DMS153 treated with DMSO at 0.1 percent for 48 hours (cell line): ENCODE data around the gene KRTAP15-1.

ENCODE experiments used
- DNase-seq: peaks from one replicate; lab custom pipeline; 2025; ENCODE audit not compliant: unreplicated experiment; lab: John Stamatoyannopoulos, UW

Gene KRTAP15-1, protein sequence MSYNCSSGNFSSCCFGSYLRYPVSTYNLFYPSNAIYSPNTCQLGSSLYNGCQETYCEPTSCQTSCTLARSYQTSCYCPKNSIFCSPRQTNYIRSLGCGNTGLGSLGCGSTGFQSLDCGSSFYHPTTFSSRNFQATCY

GRCh38 chr21:30439975-30440374 lies at the start of gene KRTAP15-1:
Gene KRTAP15-1, plus strand, starts transcription at chr21:30440275. Its CDS starts 53 bp downstream, at chr21:30440328.
- DNase-seq: no peak

- DNase-seq: no peak
These were observed 48.5 kb upstream of the KRTAP15-1 start for GRCh38 chr21:30391492-30392025.

DNA sequence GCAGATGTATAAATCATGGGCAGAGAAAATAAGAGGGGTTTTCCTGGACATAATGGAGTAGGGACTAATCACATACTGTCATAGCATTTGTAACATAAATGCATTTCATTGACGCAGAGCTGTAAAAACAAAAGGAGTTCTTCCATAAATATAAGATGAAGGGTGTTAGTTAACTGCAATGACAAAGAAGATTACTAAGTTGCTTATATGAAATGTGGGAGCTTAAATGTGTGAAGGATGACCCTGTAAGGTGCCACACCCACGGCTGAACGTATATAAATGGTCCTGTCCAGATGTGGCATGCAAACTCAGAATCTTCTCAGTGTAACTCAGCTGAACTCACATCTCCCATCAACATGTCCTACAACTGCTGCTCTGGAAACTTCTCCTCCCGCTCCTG lies 44.3 kb upstream of the KRTAP15-1 start, which contains the start of gene KRTAP13-1:
Gene KRTAP13-1 (plus strand): TSS at position 301 of the 400 bp plus-strand sequence. CDS start 56 bp downstream, at position 357.
- no peak for DNase-seq

DNA sequence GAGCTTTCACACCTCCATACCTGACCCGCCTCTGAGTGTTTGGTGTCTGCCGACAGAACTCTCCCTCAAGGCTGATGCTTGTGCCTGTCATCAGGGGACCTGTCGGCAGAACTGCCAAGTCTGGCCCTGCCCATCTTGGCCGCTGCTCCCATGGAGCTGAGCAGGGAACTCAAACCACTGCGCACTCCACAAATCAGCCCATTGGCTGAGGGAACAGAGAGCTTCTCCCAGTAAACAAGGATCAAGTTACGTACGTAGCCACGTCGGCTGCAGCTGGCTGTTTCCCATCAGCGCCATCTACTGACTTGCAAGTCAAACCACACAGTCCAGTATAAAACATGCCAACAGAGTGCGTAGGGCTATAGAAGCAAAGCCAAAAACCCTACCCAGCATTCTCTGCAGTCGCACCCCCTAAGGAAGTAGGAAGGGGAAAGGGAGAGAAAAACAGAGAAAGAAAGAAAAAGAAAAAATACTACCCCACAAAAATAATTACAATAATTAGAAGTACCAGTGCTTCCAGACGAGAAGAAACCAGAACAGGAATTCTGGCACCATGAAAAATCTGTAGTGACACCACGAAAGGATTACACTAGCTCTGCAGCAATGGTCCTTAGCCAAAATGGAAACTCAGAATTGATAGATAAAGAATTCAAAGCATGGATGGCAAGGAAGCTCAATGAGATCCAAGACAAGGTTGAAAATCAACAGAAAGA lies 31.1 kb upstream of the KRTAP15-1 start:
- peak; percentile 69 for DNase-seq

DNA sequence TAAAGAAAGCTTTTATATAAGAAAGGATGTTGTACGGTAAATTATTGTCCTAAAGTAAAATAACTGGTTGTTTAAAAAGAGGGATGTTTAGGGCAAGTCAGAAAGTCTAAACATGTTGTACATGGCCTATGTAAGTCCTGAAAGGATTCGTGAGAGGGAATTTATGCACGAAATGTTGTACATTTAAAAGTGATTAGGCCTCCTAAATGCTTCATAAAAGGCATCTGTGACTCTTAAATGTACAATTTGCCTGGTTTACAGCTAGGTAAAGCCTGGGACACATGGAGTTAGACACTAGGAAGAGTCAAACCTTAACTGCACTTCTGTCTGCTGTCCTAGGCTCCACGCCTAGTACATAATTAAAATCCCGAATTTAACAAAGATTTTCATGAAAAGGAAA lies 24.1 kb upstream of the KRTAP15-1 start:
- no peak for DNase-seq

DNA sequence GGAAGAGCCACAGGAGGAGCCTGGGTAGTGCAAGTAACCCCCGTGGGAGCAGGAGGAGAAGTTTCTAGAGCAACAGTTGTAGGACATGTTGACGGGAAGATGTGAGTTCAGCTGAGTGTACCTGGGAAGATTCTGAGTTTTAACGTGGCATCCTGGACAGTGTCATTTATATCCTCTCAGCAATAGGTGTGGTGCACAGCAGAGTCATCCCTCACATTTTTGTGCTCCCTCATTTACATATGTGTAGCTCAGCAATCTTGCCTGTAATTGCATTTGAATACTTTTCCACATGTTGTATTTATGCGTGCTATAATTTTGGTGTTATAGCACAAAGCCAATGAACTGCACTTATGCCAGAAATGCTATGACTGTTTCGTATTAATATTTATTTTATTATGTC lies 14.2 kb upstream of the KRTAP15-1 start, which contains the start of gene KRTAP13-3:
Gene KRTAP13-3 (minus strand): TSS at position 101 of the 400 bp plus-strand sequence. CDS start 14 bp downstream, at position 87.
- DNase-seq: no peak

DNA sequence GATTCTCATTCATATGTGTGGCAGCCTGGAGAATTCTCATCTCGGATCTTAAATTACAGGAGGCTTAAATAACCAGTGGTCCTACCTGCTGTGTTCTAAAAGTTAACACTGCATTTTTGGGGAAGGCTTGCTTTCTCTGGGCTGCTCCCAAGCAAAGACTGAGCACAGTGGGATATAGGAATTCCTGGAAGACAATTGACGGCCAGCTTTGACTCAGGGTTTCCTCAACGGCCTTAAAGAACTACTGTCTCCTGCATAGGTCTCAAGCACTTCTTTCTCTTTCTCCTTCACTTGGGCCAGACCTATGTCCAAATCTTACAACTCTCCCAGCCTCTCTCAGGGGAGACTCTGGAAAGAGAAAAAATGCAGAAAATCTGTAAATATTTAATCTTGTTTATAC lies 13.3 kb upstream of the KRTAP15-1 start:
- DNase-seq: no peak

DNA sequence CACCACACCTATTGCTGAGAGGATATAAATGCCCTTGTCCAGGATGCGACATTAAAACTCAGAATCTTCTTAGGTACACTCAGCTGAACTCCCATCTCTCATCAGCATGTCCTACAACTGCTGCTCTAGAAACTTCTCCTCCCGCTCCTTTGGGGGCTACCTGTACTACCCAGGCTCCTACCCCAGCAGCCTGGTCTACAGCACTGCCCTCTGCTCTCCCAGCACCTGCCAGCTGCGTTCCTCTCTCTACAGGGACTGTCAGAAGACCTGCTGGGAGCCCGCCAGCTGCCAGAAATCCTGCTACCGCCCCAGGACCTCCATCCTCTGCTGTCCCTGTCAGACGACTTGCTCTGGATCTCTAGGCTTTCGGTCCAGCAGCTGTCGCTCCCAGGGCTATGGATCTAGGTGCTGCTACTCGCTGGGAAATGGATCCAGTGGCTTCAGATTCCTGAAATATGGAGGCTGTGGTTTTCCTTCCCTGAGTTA lies 9.9 kb upstream of the KRTAP15-1 start, which contains the start of gene KRTAP13-4:
Gene KRTAP13-4 (plus strand): TSS at position 51 of the 486 bp plus-strand sequence. CDS start 56 bp downstream, at position 107.
- no peak for DNase-seq

DNA sequence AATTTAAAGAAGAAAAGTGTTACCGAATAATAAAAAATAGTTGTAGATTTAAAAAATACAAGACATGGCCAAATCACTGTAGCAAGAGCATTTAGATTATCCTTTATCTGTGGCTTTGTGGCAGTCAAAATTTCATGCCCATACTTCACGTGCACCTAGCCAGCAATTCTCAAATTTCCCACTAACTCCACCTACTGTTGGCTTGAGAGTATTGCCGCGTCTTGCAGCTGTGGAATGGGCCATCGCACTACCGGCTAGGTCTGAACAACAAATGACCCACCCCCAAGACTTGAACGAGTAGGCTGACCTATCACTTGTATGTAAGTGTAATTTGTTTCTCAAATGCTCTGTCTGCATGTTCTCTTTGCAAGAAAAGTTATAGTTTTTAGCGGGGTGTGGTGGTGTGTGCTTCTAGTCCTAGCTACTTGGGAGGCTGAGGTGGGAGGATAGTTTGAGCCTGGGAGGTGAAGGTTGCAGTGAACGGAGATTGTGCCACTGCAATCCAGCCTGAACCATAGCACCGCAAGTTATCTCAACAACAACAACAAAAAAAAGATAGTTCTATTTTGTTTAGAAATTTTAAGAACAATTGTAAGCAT lies 5.9 kb upstream of the KRTAP15-1 start:
- DNase-seq: peak; percentile 14

GRCh38 chr21:30437010-30437565 lies 3.0 kb upstream of the KRTAP15-1 start:
- no peak for DNase-seq

- DNase-seq: no peak
These were observed 3.2 kb downstream of the KRTAP15-1 start for GRCh38 chr21:30443226-30443625.

DNA sequence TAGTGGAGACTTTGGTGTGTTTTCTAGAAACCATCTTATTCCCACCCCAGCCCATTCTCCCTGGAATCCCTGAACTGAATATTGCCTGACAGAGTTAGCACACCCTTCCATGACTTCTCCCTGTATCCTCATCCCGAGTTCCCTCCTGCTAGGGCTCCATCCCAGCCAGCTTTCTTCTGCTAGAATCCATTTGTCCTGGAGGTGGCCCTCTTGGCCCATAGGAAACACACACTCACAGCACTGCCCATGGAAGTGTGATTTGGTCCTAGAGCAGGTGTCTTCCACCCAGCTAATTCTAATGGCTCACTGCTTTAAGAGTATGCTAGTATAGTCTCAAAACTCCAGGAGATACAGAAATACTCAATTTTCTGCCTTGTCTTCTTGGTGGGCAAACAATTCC lies 4.1 kb downstream of the KRTAP15-1 start:
- no peak for DNase-seq

DNA sequence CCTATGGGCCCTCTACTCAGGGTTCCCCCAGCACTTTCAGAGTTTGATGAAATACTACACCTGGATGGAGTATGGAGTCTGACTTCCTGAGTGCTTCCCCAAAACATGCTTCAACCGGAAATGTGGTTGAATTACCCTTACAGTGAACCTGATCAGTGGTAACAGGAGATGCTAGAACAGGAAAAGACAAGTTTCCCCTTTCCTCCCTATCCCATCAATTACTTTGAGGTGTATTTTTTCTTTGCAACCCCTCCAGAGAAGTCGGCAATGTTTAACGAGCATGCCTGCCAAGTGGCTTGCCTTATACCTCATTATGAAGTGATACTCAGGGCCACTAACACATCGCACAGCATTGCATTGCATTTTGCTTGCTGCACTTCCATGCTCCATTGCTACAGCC lies 7.0 kb downstream of the KRTAP15-1 start:
- DNase-seq: no peak

DNA sequence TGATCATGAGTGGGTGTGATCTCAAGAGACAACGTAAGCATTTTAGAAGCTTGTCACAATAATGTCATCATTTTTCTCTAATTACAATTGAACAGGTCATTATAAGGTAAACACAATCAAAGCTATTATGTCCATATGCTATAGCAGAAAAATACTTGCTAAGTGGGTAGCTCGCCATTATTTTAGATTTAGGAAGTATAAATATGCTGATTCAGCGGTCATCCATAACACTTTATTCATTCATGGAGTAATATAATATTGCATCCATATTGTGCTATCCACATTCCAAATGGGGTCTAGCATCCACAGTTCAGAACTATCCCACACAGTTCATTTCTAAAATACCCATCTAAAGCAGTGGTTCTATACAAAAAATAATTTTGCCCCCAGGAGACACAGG lies 8.4 kb downstream of the KRTAP15-1 start:
- DNase-seq: no peak

- no peak for DNase-seq
These were observed 23.6 kb downstream of the KRTAP15-1 start for GRCh38 chr21:30463713-30464112.

- no peak for DNase-seq
These were observed 29.0 kb downstream of the KRTAP15-1 start for GRCh38 chr21:30468900-30469714.

- no peak for DNase-seq
These were observed 37.9 kb downstream of the KRTAP15-1 start for GRCh38 chr21:30478004-30478403.

DNA sequence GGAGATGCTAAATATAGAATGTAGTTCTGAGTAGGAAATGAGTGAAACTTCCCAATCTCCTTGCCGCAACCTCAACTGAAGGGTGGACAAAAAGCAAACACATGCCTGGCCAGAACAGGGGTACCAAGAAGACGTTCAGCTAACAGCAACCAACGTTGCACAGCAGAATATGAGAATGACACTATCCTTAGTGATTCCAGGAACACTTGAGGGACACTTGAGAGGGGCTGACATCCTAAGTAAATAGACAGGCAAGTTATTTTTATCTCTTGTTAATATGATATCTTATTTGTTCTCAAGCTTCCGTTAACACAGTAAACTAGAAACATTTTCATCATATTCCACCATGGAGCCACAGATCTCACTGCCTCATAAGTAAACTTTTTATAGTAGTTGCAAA lies 39.2 kb downstream of the KRTAP15-1 start:
- DNase-seq: no peak

DNA sequence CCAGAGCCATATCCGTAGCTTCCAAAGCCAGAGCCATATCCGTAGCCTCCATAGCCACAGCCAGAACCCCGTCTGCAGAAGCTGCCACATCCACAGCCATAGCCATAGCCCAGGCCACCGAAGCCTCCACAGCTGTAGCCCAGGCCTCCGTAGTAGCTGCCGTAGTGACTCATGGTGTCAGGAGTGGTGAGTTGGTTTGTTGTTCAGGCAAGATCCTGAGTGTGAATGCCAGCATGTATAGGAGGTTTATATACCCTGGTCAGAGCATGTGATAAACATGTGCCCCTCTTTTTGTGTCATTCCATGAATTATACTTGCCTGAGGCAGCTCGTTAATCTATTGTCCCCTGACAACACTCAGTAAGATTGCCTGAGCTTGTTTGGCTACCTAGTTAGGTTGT lies 40.1 kb downstream of the KRTAP15-1 start, which contains the start of gene KRTAP19-1:
Gene KRTAP19-1 (minus strand): TSS at position 223 of the 400 bp plus-strand sequence. CDS start 50 bp downstream, at position 173.
- no peak for DNase-seq

DNA sequence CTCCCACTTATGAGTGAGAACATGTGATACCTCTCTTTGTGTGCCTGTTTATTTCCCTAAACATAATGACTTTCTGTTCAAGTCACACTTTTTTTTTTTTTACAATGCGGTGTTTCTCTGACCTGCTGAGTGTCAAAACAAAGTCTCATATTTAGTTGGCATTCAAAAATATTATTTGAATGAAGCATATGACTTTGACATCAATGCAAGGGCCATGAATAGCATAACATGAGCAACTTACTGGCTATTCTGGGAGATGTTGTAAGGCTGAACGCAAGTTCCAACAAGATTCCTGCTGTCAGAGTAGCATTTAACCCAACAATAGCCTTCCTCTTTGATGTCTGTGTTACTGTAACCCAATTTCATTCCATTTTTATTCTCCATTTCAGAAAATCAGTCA lies 42.1 kb downstream of the KRTAP15-1 start:
- DNase-seq: no peak
